NAMALWA (cell line): Measurements from ENCODE around the gene POLR3E.
"Not testable (repeated sequence)": the region's sequence is repeated elsewhere in the genome, so short reads cannot be mapped to it uniquely, and the experiment has no call there.

Source experiments
- DNase-seq: peaks from one replicate; pipeline ENCODE4 v3.0.0-alpha.2; 2015; ENCODE audit warnings: low spot score

Gene POLR3E

DNA sequence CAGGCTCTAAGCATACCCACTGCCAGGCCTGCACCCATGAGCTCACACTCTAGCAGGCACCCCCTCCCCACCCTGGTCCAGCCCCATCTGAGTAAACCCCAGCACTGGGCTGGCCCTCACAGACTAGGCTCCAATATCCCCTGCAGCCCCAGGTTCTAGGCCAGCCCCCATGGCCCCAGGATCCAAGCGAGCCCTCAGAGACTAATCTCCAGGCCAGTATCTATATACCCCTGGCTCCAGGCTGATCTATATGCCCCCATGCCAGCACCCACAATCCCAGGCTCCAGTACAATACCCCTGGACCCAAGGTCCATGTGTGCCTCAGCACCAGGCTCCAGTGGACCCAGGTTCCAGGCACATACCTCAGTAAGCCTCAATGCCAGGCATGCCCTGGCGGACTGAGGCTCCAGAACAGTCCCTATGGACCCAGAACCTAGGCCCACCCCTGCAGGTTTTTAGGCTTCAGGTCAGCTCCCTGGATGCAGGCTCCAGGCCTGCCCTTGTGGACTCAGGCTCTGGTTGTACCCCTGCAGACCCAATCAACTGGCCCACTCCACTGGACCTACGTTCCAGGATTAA, 38.5 kb downstream of the POLR3E start:
- no peak for DNase-seq

DNA sequence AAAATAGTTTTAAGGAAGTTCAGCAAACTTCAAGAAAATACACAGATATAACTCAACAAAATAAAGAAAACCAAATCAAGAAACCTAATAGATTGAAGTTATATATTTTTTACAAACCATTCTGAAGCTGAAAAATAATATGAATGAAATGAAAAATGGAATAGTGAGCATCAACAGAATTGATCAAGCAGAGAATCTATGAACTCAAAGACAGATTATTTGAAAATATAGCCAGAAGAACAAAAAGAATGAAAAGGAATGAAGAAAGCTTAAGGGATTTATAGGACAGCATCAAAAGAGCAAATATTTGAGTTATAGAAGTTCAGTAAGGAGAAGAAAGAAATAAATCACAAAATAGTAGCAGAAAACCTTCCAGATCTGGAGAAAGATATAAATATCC, 39.4 kb downstream of the POLR3E start:
- DNase-seq: no peak

DNA sequence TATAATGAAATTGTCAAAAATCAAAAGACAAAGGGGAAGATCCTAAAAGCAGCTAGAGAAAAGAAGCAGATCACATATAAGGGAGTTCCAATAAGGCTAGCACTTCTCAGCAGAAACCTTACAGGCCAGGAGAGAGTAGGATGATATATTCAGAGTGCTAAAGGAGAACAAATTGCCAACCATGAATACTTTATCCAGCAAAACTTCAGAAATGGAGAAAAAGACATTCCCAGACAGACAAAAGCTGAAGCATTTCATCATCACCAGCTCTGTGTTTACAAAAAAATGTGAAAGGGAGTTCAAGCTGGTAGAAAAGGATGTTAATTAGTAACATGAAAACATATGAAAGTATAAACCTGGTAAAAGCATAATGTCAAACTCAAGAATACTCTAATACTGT, 39.8 kb downstream of the POLR3E start:
- DNase-seq: no peak

DNA sequence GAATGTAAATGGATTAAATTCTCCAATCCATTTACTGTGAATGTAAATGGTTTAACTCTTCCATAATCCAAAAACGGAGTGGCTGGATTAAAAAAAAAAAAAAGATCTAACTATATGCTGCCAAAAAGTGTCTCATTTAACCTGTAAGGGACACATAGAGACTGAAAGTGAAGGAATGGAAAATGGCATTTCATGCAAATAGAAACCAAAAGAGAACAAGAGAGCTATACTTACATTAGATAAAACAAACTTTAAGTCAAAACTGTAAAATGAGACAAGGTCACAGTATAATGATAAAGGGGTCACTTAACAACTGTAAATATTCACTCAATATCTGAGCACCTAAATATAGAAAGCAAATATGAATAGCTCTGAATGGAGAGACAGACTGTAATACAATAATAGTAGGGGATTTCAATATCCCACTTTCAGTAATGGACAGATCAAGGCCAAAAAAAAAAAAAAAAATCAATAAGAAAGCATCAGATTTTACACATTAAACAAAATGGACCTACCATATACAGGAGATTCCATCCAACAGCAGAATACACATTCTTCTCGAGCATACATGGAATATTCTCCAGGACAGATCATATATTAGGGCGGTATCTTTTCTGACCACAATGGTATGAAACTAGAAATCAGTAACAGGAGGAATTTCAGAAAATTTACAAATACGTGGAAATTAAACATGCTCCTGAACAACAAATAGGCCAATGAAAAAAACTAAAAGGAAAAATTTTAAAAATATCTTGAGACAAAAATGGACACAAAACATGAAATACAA, 40.8 kb downstream of the POLR3E start:
- DNase-seq: no peak

DNA sequence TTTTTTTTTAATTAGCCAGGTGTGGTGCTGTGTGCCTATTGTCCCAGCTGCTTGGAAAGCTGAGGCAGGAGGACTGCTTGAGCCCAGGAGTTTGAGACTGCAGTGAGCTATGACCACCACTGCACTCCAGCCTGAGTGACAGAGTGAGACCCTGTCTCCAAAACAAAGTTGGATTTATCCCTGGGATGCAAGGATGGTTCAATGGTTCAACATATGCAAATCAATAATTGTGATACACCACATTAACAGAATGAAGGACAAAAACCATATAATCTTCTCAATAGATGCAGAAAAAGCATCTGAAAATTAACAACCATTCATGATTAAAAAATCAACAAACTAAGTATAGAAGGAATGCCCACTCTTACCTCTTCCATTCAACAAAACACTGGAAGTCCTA, 43.7 kb downstream of the POLR3E start:
- no peak for DNase-seq

DNA sequence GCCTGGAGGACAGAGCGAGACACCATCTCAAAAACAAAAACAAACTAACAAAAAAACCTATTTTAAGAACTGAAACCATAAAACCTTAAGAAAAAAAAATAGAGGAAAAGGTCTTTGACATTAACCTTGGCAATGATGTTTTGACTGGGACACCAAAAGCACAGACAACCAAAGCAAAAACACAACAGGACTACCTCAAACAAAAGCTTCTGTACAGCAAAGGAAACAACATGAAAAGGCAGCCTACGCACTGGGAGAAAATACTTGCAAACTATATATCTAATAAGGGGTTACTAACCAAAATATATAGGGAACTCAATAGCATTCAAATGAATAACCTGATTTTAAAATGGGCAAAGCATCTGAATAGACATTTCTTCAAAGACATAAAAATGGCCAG, 44.9 kb downstream of the POLR3E start:
- no peak for DNase-seq

DNA sequence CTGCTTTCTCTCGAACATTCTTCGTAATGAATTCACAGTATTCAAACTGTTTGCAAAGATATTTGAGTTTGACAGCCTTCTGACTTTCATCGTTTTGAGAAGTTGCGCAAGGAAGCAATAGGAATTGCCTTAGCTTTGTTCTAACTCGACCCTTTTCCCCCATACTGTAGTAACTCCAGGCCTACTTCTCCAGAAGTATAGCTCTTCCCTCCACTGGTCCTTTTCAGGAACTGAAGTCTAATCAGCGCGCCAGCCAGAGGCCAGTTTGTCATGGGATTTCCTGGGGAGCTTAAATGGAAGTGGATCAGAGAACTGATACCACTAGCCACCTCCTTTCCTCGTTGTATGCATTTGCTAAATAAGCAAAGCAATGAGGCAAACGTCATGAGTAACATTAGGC, 49.3 kb downstream of the POLR3E start:
- DNase-seq: no peak

DNA sequence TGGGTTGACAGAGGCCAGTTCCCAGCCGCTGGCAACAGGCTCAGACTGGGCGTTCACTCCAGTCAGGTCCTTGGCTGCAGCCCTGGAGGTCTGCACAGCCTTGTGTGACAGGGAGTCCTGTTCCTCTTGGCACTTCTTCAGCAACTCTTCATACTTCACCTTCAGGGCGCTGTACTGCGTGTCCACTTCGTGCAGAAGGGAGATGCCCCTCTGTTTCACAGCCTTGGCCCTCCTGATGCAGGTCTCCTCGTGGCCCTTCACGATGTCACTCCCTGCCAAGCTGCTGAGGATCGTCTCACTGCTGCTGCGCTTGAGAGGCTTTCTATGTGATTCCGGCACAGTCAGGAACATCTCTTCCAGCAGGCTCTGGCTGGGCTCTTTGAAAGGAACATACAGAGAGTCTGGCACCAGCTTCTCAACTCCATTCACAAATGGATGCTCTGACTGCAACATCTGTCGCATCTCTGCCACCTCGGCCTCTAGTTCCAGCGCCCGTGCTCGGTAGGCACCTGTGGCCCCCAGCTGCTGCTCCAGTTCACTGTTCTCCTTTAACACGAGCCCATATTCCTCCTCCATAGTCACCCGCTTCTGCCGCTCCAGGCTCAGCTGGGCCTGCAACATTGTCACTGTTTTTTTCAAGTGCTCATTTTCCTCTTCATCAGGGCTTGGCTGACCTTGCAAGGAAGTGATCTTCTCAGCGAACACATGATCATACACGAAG, 50.1 kb downstream of the POLR3E start:
- DNase-seq: no peak

DNA sequence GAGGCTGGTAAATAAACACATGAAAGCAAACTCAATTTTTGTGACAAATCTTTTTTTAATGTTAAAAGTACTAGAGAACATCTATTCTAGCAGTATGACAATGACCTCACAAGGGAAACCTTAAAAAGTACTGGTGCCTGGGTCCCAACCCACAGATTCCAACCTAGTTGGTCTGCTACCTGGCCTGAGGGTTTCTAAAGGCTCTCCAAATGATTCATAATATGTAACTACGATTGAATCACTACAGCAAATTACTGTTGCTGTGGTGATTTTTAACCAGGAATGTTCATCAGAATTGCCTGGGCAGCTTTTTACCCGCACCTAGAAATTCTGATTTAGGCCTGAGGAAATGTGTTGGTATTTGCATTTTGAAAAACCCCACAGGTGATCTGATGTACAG, 51.1 kb downstream of the POLR3E start:
- DNase-seq: no peak

DNA sequence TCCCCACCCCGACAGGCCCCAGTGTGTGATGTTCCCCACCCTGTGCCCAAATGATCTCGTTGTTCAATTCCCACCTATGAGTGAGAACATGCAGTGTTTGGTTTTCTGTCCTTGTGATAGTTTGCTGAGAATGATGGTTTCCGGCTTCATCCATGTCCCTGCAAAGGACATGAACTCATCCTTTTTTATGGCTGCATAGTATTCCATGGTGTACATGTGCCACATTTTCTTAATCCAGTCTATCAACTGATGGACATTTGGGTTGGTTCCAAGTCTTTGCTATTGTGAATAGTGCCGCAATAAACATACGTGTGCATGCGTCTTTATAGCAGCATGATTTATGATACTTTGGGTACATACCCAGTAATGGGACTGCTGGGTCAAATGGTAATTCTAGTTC, 53.8 kb downstream of the POLR3E start:
- not testable (repeated sequence) for DNase-seq

DNA sequence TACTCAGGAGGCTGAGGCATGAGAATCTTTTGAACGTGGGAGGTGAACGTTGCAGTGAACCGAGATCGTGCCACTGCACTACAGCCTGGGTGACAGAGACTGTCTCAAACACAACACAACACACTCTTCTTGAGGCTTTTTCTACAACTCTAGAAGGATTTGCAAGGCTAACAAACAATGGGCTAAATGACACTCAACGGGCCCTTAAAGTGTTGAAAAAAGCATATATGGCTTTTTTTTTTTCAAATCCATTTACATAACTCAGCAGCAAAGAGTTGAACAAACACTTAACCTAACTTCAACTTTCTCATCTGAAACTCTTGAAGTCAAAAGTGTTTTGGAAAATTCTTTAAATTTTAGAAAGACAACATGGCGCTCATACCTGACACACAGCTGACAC, 54.9 kb downstream of the POLR3E start:
- DNase-seq: no peak

DNA sequence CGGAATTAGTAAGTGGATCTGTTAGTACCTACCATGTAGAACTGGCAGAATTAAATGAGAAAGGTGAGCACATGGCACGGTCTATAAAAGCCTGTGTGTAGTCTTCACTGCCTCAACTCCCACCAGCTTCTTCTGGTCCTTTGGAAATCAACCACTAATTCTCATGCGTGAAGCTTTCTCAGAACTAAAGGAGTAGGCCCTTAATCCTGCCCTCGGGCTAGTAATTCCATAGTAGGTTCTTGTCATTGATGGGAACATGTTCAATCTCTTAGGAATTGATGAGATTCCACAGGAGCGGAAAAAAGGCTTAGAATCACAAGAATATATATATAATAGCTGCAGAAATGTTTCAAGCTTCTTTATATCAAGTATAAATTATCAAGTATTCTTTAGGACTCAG, 55.5 kb downstream of the POLR3E start:
- DNase-seq: no peak

DNA sequence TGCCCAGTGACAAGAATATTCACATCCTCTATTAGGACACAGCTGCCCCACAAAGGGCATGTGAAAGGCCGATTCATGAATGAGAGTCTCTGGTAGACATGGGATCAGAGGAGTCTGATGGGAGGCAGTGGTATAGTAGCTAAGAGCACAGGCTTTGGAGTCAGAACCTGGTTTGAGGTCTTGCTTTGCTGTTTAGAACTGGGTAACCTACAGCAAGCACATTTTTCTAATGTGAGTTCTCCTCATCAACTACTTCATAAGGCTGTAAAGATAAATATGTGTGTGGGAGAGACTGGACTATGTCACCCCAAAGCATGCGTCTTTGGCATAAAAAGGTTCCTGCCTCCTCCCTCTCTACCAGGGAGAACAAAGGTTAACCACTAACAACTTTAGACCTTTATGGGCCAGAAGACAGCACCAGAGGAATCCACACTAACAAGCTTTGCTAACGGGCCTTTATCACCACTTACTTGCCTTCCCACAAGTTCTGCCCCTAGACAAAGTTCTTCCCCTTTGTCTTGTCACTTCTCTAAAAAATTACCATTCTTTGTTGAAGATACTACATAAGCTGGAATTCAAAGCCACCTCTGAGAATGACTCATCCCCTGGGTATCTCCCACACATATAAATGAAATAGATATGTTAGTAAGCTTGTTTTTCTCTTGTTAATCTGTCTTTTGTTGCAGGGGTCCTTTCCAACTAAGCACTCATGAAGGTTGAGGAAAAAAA, 56.1 kb downstream of the POLR3E start:
- DNase-seq: no peak

DNA sequence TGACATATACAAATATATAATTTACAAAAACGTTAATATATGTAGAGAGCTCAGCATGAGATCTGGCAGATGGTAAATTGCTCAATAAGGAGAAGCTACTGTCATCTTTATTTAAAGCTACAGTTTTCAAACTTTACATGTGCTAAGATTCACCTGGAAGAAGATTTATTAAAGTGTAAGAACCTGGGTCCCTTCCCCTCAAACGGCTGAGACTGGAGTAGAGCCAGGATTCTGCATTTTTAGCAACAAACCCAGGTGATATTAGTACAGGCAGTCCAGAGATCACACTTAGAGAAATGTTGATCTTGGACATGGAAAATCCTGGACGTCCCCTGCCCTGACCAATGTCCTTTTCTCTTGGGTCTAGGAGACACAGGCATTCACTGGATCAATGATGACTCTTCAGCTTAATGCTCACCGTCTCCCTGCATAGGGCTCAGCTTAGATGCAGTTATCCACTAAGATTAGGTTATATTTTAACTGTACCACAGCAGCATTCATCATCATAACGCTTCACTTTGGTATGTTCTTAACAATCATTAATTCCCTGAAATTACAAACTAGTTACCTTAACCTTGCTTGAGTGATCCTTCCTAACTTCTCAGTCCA, 56.8 kb downstream of the POLR3E start:
- no peak for DNase-seq

DNA sequence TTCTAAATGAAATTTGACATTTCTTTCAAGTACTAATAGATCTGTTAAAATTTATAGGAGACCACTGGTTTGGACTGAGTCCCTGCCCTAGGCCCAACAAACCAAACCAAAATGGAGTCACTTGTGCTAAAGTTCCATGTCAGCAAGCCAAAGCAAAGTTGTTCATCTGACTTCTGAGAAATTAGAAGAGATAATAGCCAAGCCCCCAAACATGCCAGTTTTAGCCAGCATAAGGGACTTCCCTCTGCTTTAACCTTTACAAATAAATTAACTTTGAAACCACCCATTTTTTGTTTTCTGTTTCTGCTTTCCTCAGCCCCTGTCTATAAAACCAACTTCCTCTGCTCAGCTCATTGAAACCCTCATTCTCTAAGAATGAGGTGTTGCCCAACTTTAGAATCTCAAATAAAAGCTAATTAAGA, 58.3 kb downstream of the POLR3E start:
- DNase-seq: no peak

DNA sequence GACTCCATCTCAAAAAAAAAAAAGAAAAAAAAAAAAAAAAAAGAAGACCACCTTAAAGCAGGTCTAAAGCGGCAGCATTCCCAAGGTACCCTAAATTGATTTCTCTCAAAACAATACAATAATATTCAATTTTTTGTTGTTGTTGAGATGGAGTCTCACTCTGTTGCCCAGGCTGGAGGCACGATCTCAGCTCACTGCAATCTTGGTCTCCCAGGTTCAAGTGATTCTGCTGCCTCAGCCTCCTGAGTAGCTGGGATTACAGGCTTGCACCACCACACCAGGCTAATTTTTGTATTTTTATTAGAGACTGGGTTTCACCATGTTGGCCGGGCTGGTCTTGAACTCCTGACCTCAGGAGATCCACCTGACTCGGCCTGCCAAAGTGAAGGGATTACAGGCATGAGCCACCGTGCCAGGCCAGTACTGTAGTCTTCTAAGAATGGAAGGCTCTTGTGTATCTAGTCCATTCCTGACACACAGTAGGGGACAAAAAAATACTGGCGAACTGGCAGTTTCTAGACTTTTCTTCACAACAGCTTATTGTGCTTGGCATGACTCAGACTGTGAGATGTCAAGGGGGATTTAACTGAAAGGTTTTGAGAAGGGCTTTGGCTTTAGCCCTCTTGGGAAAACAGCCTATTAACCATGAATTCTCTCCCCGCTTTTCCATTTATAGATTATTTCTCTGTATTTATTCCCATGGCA, 59.9 kb downstream of the POLR3E start:
- no peak for DNase-seq

DNA sequence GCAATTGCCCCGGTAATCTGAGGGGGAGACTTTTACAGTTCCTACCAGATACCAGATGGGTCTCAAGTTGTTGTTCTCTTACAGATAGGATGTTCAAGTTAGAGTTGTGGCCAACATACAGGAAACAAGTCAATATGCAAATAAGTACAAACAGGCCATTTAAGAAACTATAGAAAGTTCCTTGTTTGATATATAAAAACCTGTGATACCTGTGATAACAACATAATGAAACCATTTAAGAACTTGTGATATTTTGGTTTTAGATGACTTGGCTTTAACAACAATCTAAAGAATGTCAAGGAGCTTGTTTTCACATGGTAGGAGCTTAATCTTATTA, 60.4 kb downstream of the POLR3E start:
- peak; percentile 59 for DNase-seq

DNA sequence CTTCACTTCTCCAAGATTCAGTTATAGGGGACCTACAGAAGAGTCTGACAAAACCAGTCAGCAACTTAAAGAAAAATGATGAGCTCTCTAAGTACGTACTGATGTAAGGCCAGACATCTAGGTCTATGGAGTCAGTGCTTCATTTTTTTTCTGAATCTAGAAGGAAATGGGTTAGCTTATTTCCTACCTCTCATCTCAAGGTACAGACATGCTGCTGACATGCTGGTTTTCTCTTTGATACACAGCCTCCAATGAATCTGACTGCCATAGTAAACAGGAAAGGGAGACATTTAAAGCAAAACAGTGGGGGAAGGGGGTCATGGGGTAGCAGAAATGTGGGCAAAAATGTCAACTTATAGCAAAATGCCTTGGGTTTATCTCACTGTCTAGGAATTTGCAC, 60.8 kb downstream of the POLR3E start:
- peak; percentile 43 for DNase-seq

DNA sequence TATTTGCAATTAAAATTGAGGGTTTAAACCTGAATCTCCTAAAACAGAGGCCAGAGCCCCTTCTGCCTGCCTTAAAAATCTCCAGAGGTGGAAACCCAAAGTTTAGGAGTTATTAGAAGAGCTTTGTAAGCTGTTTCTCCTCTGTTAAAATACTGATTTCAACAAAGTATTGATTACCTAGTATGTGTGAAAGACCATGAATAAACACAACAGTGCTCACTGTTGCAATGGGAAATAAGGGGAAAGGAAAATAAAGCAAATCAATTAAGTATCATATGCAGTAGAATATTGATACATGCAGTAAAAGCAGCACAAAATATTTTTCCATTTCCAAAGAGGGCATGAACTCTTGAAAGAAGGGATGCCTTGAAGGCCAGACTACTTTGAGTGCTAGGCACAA, 62.5 kb downstream of the POLR3E start:
- no peak for DNase-seq

DNA sequence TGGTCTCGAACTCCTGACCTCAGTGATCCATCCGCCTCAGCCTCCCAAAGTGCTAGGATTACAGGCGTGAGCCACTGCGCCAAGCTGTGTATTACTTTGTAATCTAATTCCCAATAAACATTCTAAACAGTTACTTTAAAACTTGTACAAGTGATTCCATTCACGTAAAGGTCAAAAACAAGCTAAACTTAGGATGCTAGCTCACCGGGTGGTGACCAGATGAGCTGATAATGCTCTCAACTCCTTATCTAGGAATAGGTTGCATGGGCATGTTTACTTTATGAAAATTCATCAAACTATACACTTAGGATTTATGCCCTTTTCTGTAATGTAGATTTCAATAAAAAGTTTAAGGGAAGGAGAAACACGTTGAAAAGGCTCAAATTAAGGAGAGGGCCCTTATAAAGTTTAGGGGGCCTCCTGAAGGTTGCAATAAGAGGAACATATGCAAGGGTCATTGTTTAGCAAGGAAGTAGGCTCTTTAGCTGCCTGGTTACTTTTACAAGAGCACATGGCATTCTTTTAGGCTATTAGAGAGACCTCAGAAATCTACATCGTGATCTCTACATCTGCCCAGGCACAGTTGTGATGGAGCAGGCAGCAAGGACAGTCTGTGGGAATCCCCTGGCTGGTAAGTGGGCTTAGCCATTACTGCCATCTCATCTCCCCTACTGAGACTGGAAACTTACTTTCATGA, 63.9 kb downstream of the POLR3E start:
- no peak for DNase-seq

DNA sequence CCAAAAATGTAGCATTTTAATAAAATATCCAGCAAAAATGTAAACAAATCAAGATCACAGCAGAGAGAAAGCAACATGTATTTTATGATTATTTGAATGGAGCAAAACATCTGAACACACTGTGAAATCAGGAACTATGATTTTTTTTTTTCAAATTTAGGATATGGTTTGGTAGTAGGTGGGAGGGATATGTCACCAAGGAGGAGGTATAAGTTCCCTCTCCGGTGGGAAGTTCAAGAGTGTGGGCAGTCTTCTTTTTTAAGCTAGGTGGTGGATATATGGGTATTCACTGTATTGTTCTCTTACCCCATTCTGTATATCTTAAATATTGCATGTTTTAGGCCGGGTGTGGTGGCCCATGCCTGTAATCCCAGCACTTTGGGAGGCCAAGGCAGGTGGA, 67.0 kb downstream of the POLR3E start:
- no peak for DNase-seq
